Measurements from ENCODE around the gene CUEDC1. TPM values are rescaled to one million over a fixed set of nuclear protein-coding genes. Genes with fewer than 3 reads are reported as not detected.

Gene CUEDC1
- total and polyA plus RNA-seq, 2 of the 13 experiments (the other 11 are each of a cell fraction or from before 2014, with no cell fraction given): 7.4 to 12.9 TPM

DNA sequence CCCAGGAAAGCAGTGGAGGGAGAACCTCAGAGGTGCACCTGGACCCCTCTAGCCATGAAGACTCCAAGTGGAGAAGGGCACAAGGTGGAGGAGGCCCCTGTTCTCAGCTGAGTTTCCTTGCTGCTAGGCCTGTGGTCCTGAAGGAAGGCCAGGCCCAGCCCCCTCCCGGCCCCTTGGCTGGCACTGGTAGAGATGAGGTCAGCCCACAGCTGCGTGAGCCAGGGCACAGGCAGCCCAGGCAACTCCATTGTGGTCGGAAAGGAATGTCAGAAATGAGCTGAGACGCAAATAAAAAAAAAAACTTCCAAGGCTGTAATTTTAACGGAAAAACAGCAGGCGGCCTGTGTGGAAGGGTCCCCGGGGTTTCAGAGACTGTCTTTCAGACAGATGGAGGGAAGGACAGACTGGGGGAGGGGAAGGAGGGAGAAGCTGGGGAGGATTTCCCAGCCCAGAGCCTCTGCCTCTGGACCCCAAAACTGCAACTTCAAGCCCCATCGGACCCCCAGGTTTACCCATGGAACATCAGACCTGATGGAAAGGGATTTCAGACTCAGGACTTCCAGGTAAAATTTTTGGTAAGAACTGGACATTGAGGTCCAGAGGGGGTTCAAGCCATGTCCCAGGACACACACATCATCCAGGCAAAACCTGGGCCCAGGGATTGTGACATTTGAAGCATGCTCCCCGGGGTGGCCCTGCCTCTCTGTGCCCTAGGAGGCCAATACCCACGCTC, 79.8 kb downstream of the CUEDC1 start (continued):
- TF ChIP-seq RXRB (CRISPR knock-in tag; IDR thresholded peaks at IDR 0.05; ENCODE audit: borderline replicate concordance) (peak; percentile 67; the same call in 1 of the 2 replicates), HOXA9 (CRISPR knock-in tag; IDR thresholded peaks at IDR 0.05; ENCODE audit: borderline replicate concordance) (no peak), HCFC1 (IDR thresholded peaks at IDR 0.05; ENCODE audit: low read depth, low read length) (no peak; the same call in 1 of the 2 replicates), MAZ (IDR thresholded peaks at IDR 0.05; ENCODE audit: borderline replicate concordance, low read depth, low read length) (peak; percentile 60), MAZ (CRISPR knock-in tag; IDR thresholded peaks at IDR 0.05; ENCODE audit: low read depth) (no peak), ZNF331 (CRISPR knock-in tag; IDR thresholded peaks at IDR 0.05) (0 out of 2 replicates have a peak, but pooled peaks have one; percentile 17), PHB2 (IDR thresholded peaks at IDR 0.05; ENCODE audit: partially characterized antibody) (no peak), ZNF382 (CRISPR knock-in tag; IDR thresholded peaks at IDR 0.05; ENCODE audit: borderline replicate concordance) (no peak), ZNF383 (CRISPR knock-in tag; IDR thresholded peaks at IDR 0.05; ENCODE audit: borderline replicate concordance) (no peak), ARNT (IDR thresholded peaks at IDR 0.05) (no peak), PHF5A (CRISPR knock-in tag; IDR thresholded peaks at IDR 0.05; ENCODE audit: low read depth, unreplicated experiment) (peak; percentile 20), NR3C1 (CRISPR knock-in tag; IDR thresholded peaks at IDR 0.05) (no peak), POLR2A (IDR thresholded peaks at IDR 0.05; ENCODE audit: insufficient read depth in 1 of 2, low read depth in 2 of 2, low read length in 2 of 2) (no peak), PAWR (CRISPR knock-in tag; IDR thresholded peaks at IDR 0.05; ENCODE audit: borderline replicate concordance) (no peak), ZNF20 (CRISPR knock-in tag; IDR thresholded peaks at IDR 0.05) (no peak), ZNF563 (CRISPR knock-in tag; IDR thresholded peaks at IDR 0.05) (no peak), ZNF883 (CRISPR knock-in tag; IDR thresholded peaks at IDR 0.05; ENCODE audit: not compliant biosample characterization) (no peak)
- TF ChIP-seq, protein P1, sequence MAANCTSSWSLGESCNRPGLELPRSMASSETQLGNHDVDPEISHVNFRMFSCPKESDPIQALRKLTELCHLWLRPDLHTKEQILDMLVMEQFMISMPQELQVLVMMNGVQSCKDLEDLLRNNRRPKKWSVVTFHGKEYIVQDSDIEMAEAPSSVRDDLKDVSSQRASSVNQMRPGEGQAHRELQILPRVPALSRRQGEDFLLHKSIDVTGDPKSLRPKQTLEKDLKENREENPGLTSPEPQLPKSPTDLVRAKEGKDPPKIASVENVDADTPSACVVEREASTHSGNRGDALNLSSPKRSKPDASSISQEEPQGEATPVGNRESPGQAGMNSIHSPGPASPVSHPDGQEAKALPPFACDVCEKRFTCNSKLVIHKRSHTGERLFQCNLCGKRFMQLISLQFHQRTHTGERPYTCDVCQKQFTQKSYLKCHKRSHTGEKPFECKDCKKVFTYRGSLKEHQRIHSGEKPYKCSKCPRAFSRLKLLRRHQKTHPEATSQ (CRISPR knock-in tag; IDR thresholded peaks at IDR 0.05; ENCODE audit: borderline replicate concordance): no peak
- TF ChIP-seq, protein P2, sequence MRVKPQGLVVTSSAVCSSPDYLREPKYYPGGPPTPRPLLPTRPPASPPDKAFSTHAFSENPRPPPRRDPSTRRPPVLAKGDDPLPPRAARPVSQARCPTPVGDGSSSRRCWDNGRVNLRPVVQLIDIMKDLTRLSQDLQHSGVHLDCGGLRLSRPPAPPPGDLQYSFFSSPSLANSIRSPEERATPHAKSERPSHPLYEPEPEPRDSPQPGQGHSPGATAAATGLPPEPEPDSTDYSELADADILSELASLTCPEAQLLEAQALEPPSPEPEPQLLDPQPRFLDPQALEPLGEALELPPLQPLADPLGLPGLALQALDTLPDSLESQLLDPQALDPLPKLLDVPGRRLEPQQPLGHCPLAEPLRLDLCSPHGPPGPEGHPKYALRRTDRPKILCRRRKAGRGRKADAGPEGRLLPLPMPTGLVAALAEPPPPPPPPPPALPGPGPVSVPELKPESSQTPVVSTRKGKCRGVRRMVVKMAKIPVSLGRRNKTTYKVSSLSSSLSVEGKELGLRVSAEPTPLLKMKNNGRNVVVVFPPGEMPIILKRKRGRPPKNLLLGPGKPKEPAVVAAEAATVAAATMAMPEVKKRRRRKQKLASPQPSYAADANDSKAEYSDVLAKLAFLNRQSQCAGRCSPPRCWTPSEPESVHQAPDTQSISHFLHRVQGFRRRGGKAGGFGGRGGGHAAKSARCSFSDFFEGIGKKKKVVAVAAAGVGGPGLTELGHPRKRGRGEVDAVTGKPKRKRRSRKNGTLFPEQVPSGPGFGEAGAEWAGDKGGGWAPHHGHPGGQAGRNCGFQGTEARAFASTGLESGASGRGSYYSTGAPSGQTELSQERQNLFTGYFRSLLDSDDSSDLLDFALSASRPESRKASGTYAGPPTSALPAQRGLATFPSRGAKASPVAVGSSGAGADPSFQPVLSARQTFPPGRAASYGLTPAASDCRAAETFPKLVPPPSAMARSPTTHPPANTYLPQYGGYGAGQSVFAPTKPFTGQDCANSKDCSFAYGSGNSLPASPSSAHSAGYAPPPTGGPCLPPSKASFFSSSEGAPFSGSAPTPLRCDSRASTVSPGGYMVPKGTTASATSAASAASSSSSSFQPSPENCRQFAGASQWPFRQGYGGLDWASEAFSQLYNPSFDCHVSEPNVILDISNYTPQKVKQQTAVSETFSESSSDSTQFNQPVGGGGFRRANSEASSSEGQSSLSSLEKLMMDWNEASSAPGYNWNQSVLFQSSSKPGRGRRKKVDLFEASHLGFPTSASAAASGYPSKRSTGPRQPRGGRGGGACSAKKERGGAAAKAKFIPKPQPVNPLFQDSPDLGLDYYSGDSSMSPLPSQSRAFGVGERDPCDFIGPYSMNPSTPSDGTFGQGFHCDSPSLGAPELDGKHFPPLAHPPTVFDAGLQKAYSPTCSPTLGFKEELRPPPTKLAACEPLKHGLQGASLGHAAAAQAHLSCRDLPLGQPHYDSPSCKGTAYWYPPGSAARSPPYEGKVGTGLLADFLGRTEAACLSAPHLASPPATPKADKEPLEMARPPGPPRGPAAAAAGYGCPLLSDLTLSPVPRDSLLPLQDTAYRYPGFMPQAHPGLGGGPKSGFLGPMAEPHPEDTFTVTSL (CRISPR knock-in tag; IDR thresholded peaks at IDR 0.05; ENCODE audit: borderline replicate concordance): no peak
- TF ChIP-seq, protein P3, sequence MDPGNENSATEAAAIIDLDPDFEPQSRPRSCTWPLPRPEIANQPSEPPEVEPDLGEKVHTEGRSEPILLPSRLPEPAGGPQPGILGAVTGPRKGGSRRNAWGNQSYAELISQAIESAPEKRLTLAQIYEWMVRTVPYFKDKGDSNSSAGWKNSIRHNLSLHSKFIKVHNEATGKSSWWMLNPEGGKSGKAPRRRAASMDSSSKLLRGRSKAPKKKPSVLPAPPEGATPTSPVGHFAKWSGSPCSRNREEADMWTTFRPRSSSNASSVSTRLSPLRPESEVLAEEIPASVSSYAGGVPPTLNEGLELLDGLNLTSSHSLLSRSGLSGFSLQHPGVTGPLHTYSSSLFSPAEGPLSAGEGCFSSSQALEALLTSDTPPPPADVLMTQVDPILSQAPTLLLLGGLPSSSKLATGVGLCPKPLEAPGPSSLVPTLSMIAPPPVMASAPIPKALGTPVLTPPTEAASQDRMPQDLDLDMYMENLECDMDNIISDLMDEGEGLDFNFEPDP (CRISPR knock-in tag; conservative IDR thresholded peaks at IDR 0.05): no peak
- TF ChIP-seq, protein P4, sequence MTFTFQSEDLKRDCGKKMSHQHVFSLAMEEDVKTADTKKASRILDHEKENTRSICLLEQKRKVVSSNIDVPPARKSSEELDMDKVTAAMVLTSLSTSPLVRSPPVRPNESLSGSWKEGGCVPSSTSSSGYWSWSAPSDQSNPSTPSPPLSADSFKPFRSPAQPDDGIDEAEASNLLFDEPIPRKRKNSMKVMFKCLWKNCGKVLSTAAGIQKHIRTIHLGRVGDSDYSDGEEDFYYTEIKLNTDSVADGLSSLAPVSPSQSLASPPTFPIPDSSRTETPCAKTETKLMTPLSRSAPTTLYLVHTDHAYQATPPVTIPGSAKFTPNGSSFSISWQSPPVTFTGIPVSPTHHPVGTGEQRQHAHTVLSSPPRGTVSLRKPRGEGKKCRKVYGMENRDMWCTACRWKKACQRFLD (CRISPR knock-in tag; IDR thresholded peaks at IDR 0.05; ENCODE audit: borderline replicate concordance): peak; percentile 81; the same call in 1 of the 2 replicates

Measured in HepG2 (cell line).